SU-DHL-6 (cell line): ENCODE data around the gene C11orf86.

Experiments used
- EZH2phosphoT487 ChIP-seq: fragments of 200-600 bp; sonication (generic), shearing (Covaris generic); conservative IDR thresholded peaks from 2 replicates; pipeline ENCODE4 v1.6.1; 2018; ENCODE audit warnings: mild to moderate bottlenecking, antibody characterized with exemption, low read length, moderate library complexity, mixed read lengths
- TF ChIP-seq, protein P1 (sequence below): fragments of 200-600 bp; sonication (generic); IDR thresholded peaks from one replicate; pipeline ENCODE4 v1.5.1; 2017; ENCODE audit warnings: antibody characterized with exemption, mild to moderate bottlenecking, low read length, moderate library complexity; ENCODE audit not compliant: insufficient read depth, poor library complexity, severe bottlenecking

DNA sequence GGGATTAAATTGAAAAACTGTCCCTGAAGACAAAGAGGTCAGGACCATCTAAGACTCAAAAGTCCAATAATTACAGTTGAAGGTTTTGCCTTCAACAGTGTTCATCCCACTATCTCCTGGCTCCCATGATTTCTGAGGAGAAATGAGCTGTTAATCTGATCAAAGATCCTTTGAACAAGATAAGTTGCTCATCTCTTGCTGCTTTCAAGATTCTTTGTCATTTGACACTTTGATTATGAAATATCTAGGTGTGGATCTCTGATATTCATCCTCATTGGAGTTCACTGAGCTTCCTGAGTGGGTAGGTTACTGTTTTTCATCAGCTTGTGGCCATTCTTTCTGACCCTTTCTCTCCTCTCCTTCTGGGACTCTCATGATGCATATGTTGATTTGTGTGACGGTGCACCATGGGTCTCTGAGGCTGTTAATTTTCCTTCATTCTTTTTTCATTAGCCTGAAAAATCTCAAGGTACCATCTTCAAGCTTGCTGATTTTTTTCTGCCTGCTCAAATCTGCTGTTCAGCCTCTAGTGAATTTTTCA is 37.8 kb upstream of the C11orf86 start:
- TF ChIP-seq, protein P1, sequence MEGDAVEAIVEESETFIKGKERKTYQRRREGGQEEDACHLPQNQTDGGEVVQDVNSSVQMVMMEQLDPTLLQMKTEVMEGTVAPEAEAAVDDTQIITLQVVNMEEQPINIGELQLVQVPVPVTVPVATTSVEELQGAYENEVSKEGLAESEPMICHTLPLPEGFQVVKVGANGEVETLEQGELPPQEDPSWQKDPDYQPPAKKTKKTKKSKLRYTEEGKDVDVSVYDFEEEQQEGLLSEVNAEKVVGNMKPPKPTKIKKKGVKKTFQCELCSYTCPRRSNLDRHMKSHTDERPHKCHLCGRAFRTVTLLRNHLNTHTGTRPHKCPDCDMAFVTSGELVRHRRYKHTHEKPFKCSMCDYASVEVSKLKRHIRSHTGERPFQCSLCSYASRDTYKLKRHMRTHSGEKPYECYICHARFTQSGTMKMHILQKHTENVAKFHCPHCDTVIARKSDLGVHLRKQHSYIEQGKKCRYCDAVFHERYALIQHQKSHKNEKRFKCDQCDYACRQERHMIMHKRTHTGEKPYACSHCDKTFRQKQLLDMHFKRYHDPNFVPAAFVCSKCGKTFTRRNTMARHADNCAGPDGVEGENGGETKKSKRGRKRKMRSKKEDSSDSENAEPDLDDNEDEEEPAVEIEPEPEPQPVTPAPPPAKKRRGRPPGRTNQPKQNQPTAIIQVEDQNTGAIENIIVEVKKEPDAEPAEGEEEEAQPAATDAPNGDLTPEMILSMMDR: no peak
- no peak for TF ChIP-seq EZH2phosphoT487
